IMR-90 (cell line): ENCODE data around the gene RPS6KA5. TPM values are rescaled to one million over a fixed set of nuclear protein-coding genes. Genes with fewer than 3 reads are reported as not detected.

Experiments used
- ATAC-seq: fragments of 200-7000 bp; cut with Tn5 transposase; 2 replicates; pipeline ENCODE4 v1.9.1; 2020; ENCODE audit warnings: low read depth, mild to moderate bottlenecking, moderate library complexity
- BruUV-seq: library from RNA; stranded (reverse); fragments of 400-500 nt; replicated peaks from 2 replicates; lab custom pipeline; 2021; lab: Mats Ljungman, UMichigan
- CTCF ChIA-PET: fragments of 300-600 bp; formaldehyde crosslinking; extraction: SDS; loops from one replicate; lab custom pipeline; 2021; ENCODE audit warnings: antibody characterized with exemption; lab: Yijun Ruan, JAX
- POLR2A ChIA-PET: fragments of 300-600 bp; sonication (Branson Sonifier 250); formaldehyde crosslinking; loops from one replicate; lab custom pipeline; 2022; ENCODE audit warnings: antibody characterized with exemption; ENCODE audit not compliant: unreplicated experiment; lab: Charles Lee
- DNase-seq: peaks from one replicate; pipeline ENCODE4 v3.0.0; 2013
- H2AFZ ChIP-seq: replicated peaks from 2 replicates; pipeline ENCODE3; 2013; ENCODE audit warnings: low read length, mild to moderate bottlenecking; ENCODE audit not compliant: poor library complexity
- H2AK5ac ChIP-seq: 2 replicates; pipeline ENCODE4 v1.6.1; 2013; ENCODE audit warnings: low read depth, low read length, inconsistent platforms
- H2AK9ac ChIP-seq: replicated peaks from 2 replicates; pipeline ENCODE3; 2013; ENCODE audit warnings: mild to moderate bottlenecking, low read depth, low read length, moderate library complexity; ENCODE audit not compliant: poor library complexity
- H2BK120ac ChIP-seq: 2 replicates; pipeline ENCODE4 v1.6.1; 2013; ENCODE audit warnings: low read depth, low read length, inconsistent platforms
- H2BK15ac ChIP-seq: 3 replicates; pipeline ENCODE4 v1.6.1; 2013; ENCODE audit warnings: low read depth, low read length, inconsistent platforms
- H2BK20ac ChIP-seq: 2 replicates; pipeline ENCODE4 v1.6.1; 2013; ENCODE audit warnings: low read depth, mild to moderate bottlenecking, inconsistent platforms, low read length, moderate library complexity
- H2BK5ac ChIP-seq: 2 replicates; pipeline ENCODE4 v1.6.1; 2013; ENCODE audit warnings: mild to moderate bottlenecking, low read depth, low read length, inconsistent platforms; ENCODE audit not compliant: poor library complexity, severe bottlenecking
- H3K14ac ChIP-seq: replicated peaks from 2 replicates; pipeline ENCODE4 v1.6.1; 2013; ENCODE audit warnings: low read depth, low read length, inconsistent platforms
- H3K18ac ChIP-seq: 2 replicates; pipeline ENCODE4 v1.6.1; 2013; ENCODE audit warnings: low read depth, low read length, control low read depth
- H3K23ac ChIP-seq: 2 replicates; pipeline ENCODE4 v1.6.1; 2013; ENCODE audit warnings: low read depth, low read length, inconsistent platforms
- H3K27ac ChIP-seq: 2 replicates; pipeline ENCODE4 v1.5.1; 2013; ENCODE audit warnings: mild to moderate bottlenecking, control low read depth, low read length; ENCODE audit not compliant: insufficient read depth
- H3K27me3 ChIP-seq: 2 replicates; pipeline ENCODE4 v1.6.1; 2013; ENCODE audit warnings: low read length; ENCODE audit not compliant: control insufficient read depth, insufficient read depth
- H3K36me3 ChIP-seq: 2 replicates; pipeline ENCODE4 v1.6.1; 2013; ENCODE audit warnings: low read length, mixed read lengths; ENCODE audit not compliant: control insufficient read depth, insufficient read depth
- H3K4ac ChIP-seq: 2 replicates; pipeline ENCODE4 v1.6.1; 2013; ENCODE audit warnings: low read depth, low read length, inconsistent platforms
- H3K4me1 ChIP-seq: 2 replicates; pipeline ENCODE4 v1.6.1; 2013; ENCODE audit warnings: low read length, mixed read lengths; ENCODE audit not compliant: control insufficient read depth, insufficient read depth
- H3K4me2 ChIP-seq: 2 replicates; pipeline ENCODE4 v1.6.1; 2013; ENCODE audit warnings: low read depth, mild to moderate bottlenecking, control low read depth, low read length, moderate library complexity
- H3K4me3 ChIP-seq: 2 replicates; pipeline ENCODE4 v1.5.1; 2013; ENCODE audit warnings: low read depth, mild to moderate bottlenecking, control low read depth, low read length, moderate library complexity; ENCODE audit not compliant: insufficient read depth
- H3K56ac ChIP-seq: 2 replicates; pipeline ENCODE4 v1.6.1; 2013; ENCODE audit warnings: low read length, inconsistent platforms; ENCODE audit not compliant: insufficient read depth; ENCODE audit errors: extremely low read depth
- H3K79me1 ChIP-seq, 2 experiments: 2 replicates each; pipeline ENCODE4 v1.6.1; 2013; ENCODE audit warnings: low read length in 2 of 2, inconsistent platforms in 1 of 2, low read depth in 1 of 2
- H3K9ac ChIP-seq: 2 replicates; pipeline ENCODE4 v1.6.1; 2013; ENCODE audit warnings: low read depth, low read length, control low read depth
- H3K9me1 ChIP-seq: 2 replicates; pipeline ENCODE4 v1.6.1; 2013; ENCODE audit warnings: low read length, inconsistent platforms; ENCODE audit not compliant: insufficient read depth
- H3K9me3 ChIP-seq: 2 replicates; pipeline ENCODE4 v1.6.1; 2013; ENCODE audit warnings: low read length; ENCODE audit not compliant: control insufficient read depth, insufficient read depth
- H4K20me1 ChIP-seq: 2 replicates; pipeline ENCODE4 v1.6.1; 2013; ENCODE audit warnings: low read length, inconsistent platforms; ENCODE audit not compliant: insufficient read depth
- H4K5ac ChIP-seq: 2 replicates; pipeline ENCODE4 v1.6.1; 2013; ENCODE audit warnings: mild to moderate bottlenecking, low read depth, low read length, control low read depth
- H4K8ac ChIP-seq, 2 experiments: 2 replicates each; pipeline ENCODE4 v1.6.1; 2013; ENCODE audit warnings: low read depth in 2 of 2, low read length in 2 of 2, control low read depth in 1 of 2, inconsistent platforms in 1 of 2
- H4K91ac ChIP-seq: 2 replicates; pipeline ENCODE4 v1.6.1; 2013; ENCODE audit warnings: low read depth, low read length, inconsistent platforms; ENCODE audit not compliant: insufficient read depth
- BHLHE40 ChIP-seq: fragments of 150-350 bp; IDR thresholded peaks from 2 replicates; pipeline ENCODE4 v1.6.1; 2016; ENCODE audit warnings: mild to moderate bottlenecking, low read depth, low read length
- CEBPB ChIP-seq: IDR thresholded peaks from 2 replicates; pipeline ENCODE4 v1.6.1; 2012; ENCODE audit warnings: low read depth, low read length, improper control_type of control experiment
- CHD1 ChIP-seq: IDR thresholded peaks from 2 replicates; pipeline ENCODE4 v1.6.1; 2012; ENCODE audit warnings: low read depth, low read length, improper control_type of control experiment
- CTCF ChIP-seq: conservative IDR thresholded peaks from 2 replicates; pipeline ENCODE4 v1.5.1; 2012; ENCODE audit warnings: mild to moderate bottlenecking, low read depth, low read length, improper control_type of control experiment
- ELK1 ChIP-seq: fragments of 150-350 bp; IDR thresholded peaks from 2 replicates; pipeline ENCODE4 v1.6.1; 2016; ENCODE audit warnings: low read depth, mild to moderate bottlenecking, low read length, moderate library complexity, borderline replicate concordance
- FOS ChIP-seq: fragments of 150-350 bp; IDR thresholded peaks from 2 replicates; pipeline ENCODE4 v1.6.1; 2016; ENCODE audit warnings: low read depth, low read length
- MAFK ChIP-seq: IDR thresholded peaks from 2 replicates; pipeline ENCODE4 v1.6.1; 2012; ENCODE audit warnings: low read depth, low read length, improper control_type of control experiment
- MAZ ChIP-seq: IDR thresholded peaks from 2 replicates; pipeline ENCODE4 v1.6.1; 2012; ENCODE audit warnings: low read depth, mild to moderate bottlenecking, low read length, improper control_type of control experiment, moderate library complexity, borderline replicate concordance
- MXI1 ChIP-seq: IDR thresholded peaks from 2 replicates; pipeline ENCODE4 v1.6.1; 2012; ENCODE audit warnings: low read depth, mild to moderate bottlenecking, low read length, moderate library complexity, borderline replicate concordance
- NFE2L2 ChIP-seq: fragments of 150-350 bp; IDR thresholded peaks from 2 replicates; pipeline ENCODE4 v1.6.1; 2016; ENCODE audit warnings: low read depth, mild to moderate bottlenecking, low read length
- POLR2A ChIP-seq: IDR thresholded peaks from 2 replicates; pipeline ENCODE4 v1.6.1; 2012; ENCODE audit warnings: mild to moderate bottlenecking, low read depth, low read length
- RAD21 ChIP-seq: IDR thresholded peaks from 2 replicates; pipeline ENCODE4 v1.6.1; 2012; ENCODE audit warnings: low read length, improper control_type of control experiment
- RCOR1 ChIP-seq: IDR thresholded peaks from 2 replicates; pipeline ENCODE4 v1.6.1; 2012; ENCODE audit warnings: mild to moderate bottlenecking, low read length, improper control_type of control experiment; ENCODE audit not compliant: insufficient replicate concordance
- RFX5 ChIP-seq: IDR thresholded peaks from 2 replicates; pipeline ENCODE4 v1.8.0; 2012; ENCODE audit warnings: low read depth, mild to moderate bottlenecking, low read length, moderate library complexity
- SMC3 ChIP-seq: fragments of 150-350 bp; IDR thresholded peaks from 2 replicates; pipeline ENCODE4 v1.6.1; 2016; ENCODE audit warnings: low read depth, mild to moderate bottlenecking, antibody characterized with exemption, low read length, moderate library complexity
- USF2 ChIP-seq: fragments of 150-350 bp; IDR thresholded peaks from 2 replicates; pipeline ENCODE4 v1.6.1; 2017; ENCODE audit warnings: mild to moderate bottlenecking, antibody characterized with exemption, low read length, low read depth
- WGBS, 2 experiments: methylation state at CpG; one replicate each; pipeline versions ENCODE4 v1.1.5 to v1.1.7; 2013; ENCODE audit warnings: missing lambda C conversion rate in 2 of 2; ENCODE audit not compliant: insufficient read length in 1 of 2; ENCODE audit errors: extremely low coverage in 2 of 2; 5-methylcytosine and 5-hydroxymethylcytosine counted together
- dilution Hi-C: fragments of 300-500 bp; cut with HindIII; formaldehyde crosslinking; loops from one replicate; pipeline ENCODE4 v1.14.3; 2018; ENCODE audit warnings: low sequenced_read_pairs; ENCODE audit not compliant: unreplicated experiment
- in situ Hi-C: fragments of 300-500 bp; cut with MboI; formaldehyde crosslinking; loops from 3 replicates; pipeline ENCODE4 v1.14.3; 2019; ENCODE audit warnings: low sequenced_read_pairs, inconsistent platforms, mixed read lengths
- intact Hi-C: fragments of 100-400 bp; cut with micrococcal nuclease; formaldehyde crosslinking; loops from 2 replicates; pipeline ENCODE4 v1.10.0; 2022
- polyA plus RNA-seq, 3 experiments: library from polyadenylated mRNA; depleted of rRNA; stranded (reverse); fragments of >200 nt; gene quantifications; 2 replicates each; pipeline ENCODE4 v1.2.3, GENCODE V29; 2012; ENCODE audit warnings: low replicate concordance in 1 of 3
- total RNA-seq: library from RNA; depleted of rRNA; stranded (reverse); fragments of >200 nt; gene quantifications from 2 replicates; pipeline ENCODE4 v1.2.3, GENCODE V29; 2012

The RPS6KA5 gene
- total and polyA plus RNA-seq, 2 of the 4 experiments (the other 2 are of a cell fraction) = 0.36 TPM

- no peak overlapping the region for H2BK15ac ChIP-seq
- ChIA-PET POLR2A (no interaction called here), CTCF (no interaction called here)
- 69% methylated on average over 2 of the region's 2 CpGs; no CpG with 5 or more reads in 1 of the 2 experiments for WGBS, 2 experiments
- in situ Hi-C loops (no loop called here), dilution Hi-C loops (no loop called here), intact Hi-C loops (no loop called here)
- H4K8ac ChIP-seq = no peak overlapping the region
- no peak overlapping the region for H3K4me3 ChIP-seq
- H4K91ac ChIP-seq = no peak overlapping the region
- H3K9ac ChIP-seq = no peak overlapping the region
- H3K27ac ChIP-seq = no peak overlapping the region
- no peak overlapping the region for H3K4ac ChIP-seq
- no peaks in the 10 kb centered on the region for H3K9me1 ChIP-seq
- H3K27me3 ChIP-seq = no peaks in the 10 kb centered on the region
- H3K4me2 ChIP-seq = no peak overlapping the region
- no peaks in the 10 kb centered on the region for H3K4me1 ChIP-seq
- no peak overlapping the region for H2BK5ac ChIP-seq
- H3K14ac ChIP-seq = no peak overlapping the region
- no peak overlapping the region for H2AK5ac ChIP-seq
- ATAC-seq (no peak), DNase-seq (no peak)
- H2AFZ ChIP-seq = no peak overlapping the region
- peaks cover 3% of the 10 kb centered on the region; the same call in 1 of the 2 replicates for H3K9me3 ChIP-seq
- no TSS peak for BruUV-seq
- no peak overlapping the region for H2AK9ac ChIP-seq
- H2BK120ac ChIP-seq = no peak overlapping the region
- no peaks in the 10 kb centered on the region for H3K36me3 ChIP-seq
- H2BK20ac ChIP-seq = no peak overlapping the region
- H3K18ac ChIP-seq = no peak overlapping the region
- no peaks in the 10 kb centered on the region for H4K20me1 ChIP-seq
- no peaks in the 10 kb centered on the region for H3K79me1 ChIP-seq
- no peak overlapping the region for H3K56ac ChIP-seq
- TF ChIP-seq MAFK (no peak), RCOR1 (no peak), CEBPB (no peak), RAD21 (no peak), USF2 (no peak), CTCF (no peak), POLR2A (no peak), RFX5 (no peak), FOS (no peak), MXI1 (no peak), ELK1 (no peak), NFE2L2 (no peak), SMC3 (no peak), BHLHE40 (no peak), MAZ (no peak), CHD1 (no peak)
- no peak overlapping the region for H3K23ac ChIP-seq
- H4K5ac ChIP-seq = no peak overlapping the region
Measured at GRCh38 chr14:90968025-90968424, 92.4 kb downstream of the RPS6KA5 start.
